ENCODE results near the gene LRMDA. TPM values are rescaled to one million over a fixed set of nuclear protein-coding genes. Genes with fewer than 3 reads are reported as not detected.

LRMDA gene
- total RNA-seq, 2 donors from 2014 or later: 12.2 to 25.4 TPM

DNA sequence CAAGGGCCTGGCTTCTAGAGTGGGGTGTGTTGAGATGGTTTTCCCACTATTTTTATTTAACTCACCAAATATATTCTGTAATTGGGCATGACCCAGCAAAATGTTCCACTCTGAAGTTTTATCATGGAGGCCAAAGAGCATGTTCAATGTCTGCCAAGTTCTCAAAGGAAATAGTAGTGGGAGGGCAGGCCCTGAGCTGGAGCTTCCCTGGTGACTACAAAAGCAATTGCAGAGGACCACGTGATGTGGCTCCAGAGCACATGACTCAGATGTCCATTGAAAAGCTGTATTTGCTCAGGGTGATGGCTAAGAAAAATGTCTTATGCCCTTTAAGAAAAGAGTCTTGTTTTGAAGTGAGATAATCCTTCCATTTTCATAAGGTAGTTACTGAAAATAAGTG lies 1024.8 kb downstream of the LRMDA start:
- Histone ChIP-seq H3K4me1 (peaks cover 5% of the 10 kb centered on the region), H3K27me3 (no peaks in the 10 kb centered on the region), H3K27ac (no peak overlapping the region), H3K4me3 (no peak overlapping the region), H3K36me3 (replicated peaks in 1 of 2; ENCODE audit: insufficient read depth in 1 of 2, low read depth in 2 of 2) (no peaks in the 10 kb centered on the region), H3K9me3 (no peaks in the 10 kb centered on the region)
- 52 to 73% methylated on average over 1 of the region's 1 CpG for WGBS, 2 donors
- DNase-seq (peak in 3 of 4 donors; percentile 21 to 33 (median 27)), ATAC-seq (peak; percentile 55)
- intact Hi-C loops (cut with DNase I): no loop called here
- no peak for TF ChIP-seq POLR2A (IDR thresholded peaks at IDR 0.05)
- TF ChIP-seq, protein P1, sequence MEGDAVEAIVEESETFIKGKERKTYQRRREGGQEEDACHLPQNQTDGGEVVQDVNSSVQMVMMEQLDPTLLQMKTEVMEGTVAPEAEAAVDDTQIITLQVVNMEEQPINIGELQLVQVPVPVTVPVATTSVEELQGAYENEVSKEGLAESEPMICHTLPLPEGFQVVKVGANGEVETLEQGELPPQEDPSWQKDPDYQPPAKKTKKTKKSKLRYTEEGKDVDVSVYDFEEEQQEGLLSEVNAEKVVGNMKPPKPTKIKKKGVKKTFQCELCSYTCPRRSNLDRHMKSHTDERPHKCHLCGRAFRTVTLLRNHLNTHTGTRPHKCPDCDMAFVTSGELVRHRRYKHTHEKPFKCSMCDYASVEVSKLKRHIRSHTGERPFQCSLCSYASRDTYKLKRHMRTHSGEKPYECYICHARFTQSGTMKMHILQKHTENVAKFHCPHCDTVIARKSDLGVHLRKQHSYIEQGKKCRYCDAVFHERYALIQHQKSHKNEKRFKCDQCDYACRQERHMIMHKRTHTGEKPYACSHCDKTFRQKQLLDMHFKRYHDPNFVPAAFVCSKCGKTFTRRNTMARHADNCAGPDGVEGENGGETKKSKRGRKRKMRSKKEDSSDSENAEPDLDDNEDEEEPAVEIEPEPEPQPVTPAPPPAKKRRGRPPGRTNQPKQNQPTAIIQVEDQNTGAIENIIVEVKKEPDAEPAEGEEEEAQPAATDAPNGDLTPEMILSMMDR (IDR thresholded peaks at IDR 0.05): no peak

- no peaks in the 10 kb centered on the region for H3K36me3 ChIP-seq (replicated peaks in 1 of 2; ENCODE audit: insufficient read depth in 1 of 2, low read depth in 2 of 2)
- H3K27ac ChIP-seq: no peak overlapping the region
- ATAC-seq (no peak), DNase-seq (no peak)
- no peaks in the 10 kb centered on the region for H3K9me3 ChIP-seq
- no peaks in the 10 kb centered on the region for H3K27me3 ChIP-seq
- peaks cover 5% of the 10 kb centered on the region for H3K4me1 ChIP-seq
- 83 to 85% methylated on average over 8 of the region's 8 CpGs for WGBS, 2 donors
- H3K4me3 ChIP-seq: no peak overlapping the region
- no peak for TF ChIP-seq POLR2A (IDR thresholded peaks at IDR 0.05)
- TF ChIP-seq, protein P1 (IDR thresholded peaks at IDR 0.05): no peak
- intact Hi-C loops (cut with DNase I): no loop called here
These were observed 1027.7 kb downstream of the LRMDA start for GRCh38 chr10:76459016-76459730.

DNA sequence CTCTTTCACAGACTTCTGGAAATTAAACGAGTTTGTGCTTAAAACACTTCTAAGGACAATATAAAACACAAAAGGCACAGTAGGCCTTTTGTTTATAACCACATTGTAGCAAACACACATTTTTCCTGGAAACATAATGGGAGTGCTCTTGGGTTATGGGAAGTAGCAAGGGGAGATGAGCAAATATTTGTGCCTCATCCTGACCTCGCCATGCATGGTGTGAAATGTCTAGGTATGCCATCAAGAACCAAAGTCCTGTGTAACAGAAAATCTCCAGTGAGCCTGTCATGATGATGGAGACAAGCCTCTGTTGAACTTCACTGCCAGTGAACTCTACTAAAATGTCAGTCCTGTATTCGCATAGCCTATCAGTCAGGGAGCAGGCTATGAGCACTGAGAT lies 1029.6 kb downstream of the LRMDA start:
- H3K27me3 ChIP-seq: no peaks in the 10 kb centered on the region
- no peak for ATAC-seq
- no peak for DNase-seq
- no peaks in the 10 kb centered on the region for H3K36me3 ChIP-seq (replicated peaks in 1 of 2; ENCODE audit: insufficient read depth in 1 of 2, low read depth in 2 of 2)
- intact Hi-C loops (cut with DNase I): no loop called here
- no peak overlapping the region for H3K4me3 ChIP-seq
- TF ChIP-seq POLR2A (IDR thresholded peaks at IDR 0.05): no peak
- TF ChIP-seq, protein P1 (IDR thresholded peaks at IDR 0.05): no peak
- H3K4me1 ChIP-seq: peaks cover 4% of the 10 kb centered on the region
- no peaks in the 10 kb centered on the region for H3K9me3 ChIP-seq
- WGBS, 2 donors: 90 to 92% methylated on average over 3 of the region's 3 CpGs
- no peak overlapping the region for H3K27ac ChIP-seq

- 86 to 88% methylated on average over 1 of the region's 1 CpG for WGBS, 2 donors
- Histone ChIP-seq H3K4me1 (no peaks in the 10 kb centered on the region), H3K4me3 (no peak overlapping the region), H3K36me3 (replicated peaks in 1 of 2; ENCODE audit: insufficient read depth in 1 of 2, low read depth in 2 of 2) (no peaks in the 10 kb centered on the region), H3K27me3 (no peaks in the 10 kb centered on the region), H3K27ac (no peak overlapping the region), H3K9me3 (no peaks in the 10 kb centered on the region)
- DNase-seq (no peak), ATAC-seq (no peak)
- TF ChIP-seq POLR2A (IDR thresholded peaks at IDR 0.05): no peak
- TF ChIP-seq, protein P1 (IDR thresholded peaks at IDR 0.05): no peak
- intact Hi-C loops (cut with DNase I): no loop called here
These were observed 1031.7 kb downstream of the LRMDA start for GRCh38 chr10:76463111-76463510.

Measured in body of pancreas (tissue), 4 donors.